ENCODE results near the gene GBA2. TPM values are rescaled to one million over a fixed set of nuclear protein-coding genes. Genes with fewer than 3 reads are reported as not detected.

Gene GBA2
- total and polyA plus RNA-seq, 8 donors: 26.5 to 210 (median 56.6) TPM

GRCh38 chr9:35729101-35729500 lies 19.9 kb downstream of the GBA2 start:
- H3K9me3 ChIP-seq: no peaks in the 10 kb centered on the region
- H3K4me3 ChIP-seq: peak overlapping the region; percentile 53 to 88 (median 77)
- peaks cover 16 to 26% (median 25%) of the 10 kb centered on the region in 4 donors for H3K36me3 ChIP-seq
- peaks cover 59 to 75% (median 68%) of the 10 kb centered on the region in 4 donors for H3K4me1 ChIP-seq
- DNase-seq: peak in 1 of 2 donors; percentile 25
- intact Hi-C loops (cut with DNase I; ENCODE audit: low total_unique reads): no loop called here
- no peaks in the 10 kb centered on the region for H3K27me3 ChIP-seq
- peak overlapping the region; percentile 41 to 100 (median 98) for H3K27ac ChIP-seq
- WGBS, 5 donors: 43 to 65% (median 55%) methylated on average over 3 of the region's 3 CpGs
- TF ChIP-seq CTCF (IDR thresholded peaks at IDR 0.05) (no peak), POLR2AphosphoS5 (IDR thresholded peaks at IDR 0.05) (no peak), EP300 (IDR thresholded peaks at IDR 0.05) (no peak), POLR2A (IDR thresholded peaks at IDR 0.05) (no peak)

GRCh38 chr9:35728041-35728971 lies 20.7 kb downstream of the GBA2 start:
- peaks cover 51 to 67% (median 60%) of the 10 kb centered on the region in 4 donors for H3K4me1 ChIP-seq
- H3K36me3 ChIP-seq: peaks cover 24 to 34% (median 29%) of the 10 kb centered on the region in 4 donors
- no peaks in the 10 kb centered on the region for H3K9me3 ChIP-seq
- intact Hi-C loops (cut with DNase I; ENCODE audit: low total_unique reads): no loop called here
- peak; percentile 49 to 86 for DNase-seq
- 12 to 22% (median 19%) methylated on average over 10 of the region's 10 CpGs for WGBS, 5 donors
- peak overlapping the region; percentile 37 to 100 (median 98) for H3K27ac ChIP-seq
- no peaks in the 10 kb centered on the region for H3K27me3 ChIP-seq
- peak overlapping the region; percentile 53 to 88 (median 77) for H3K4me3 ChIP-seq
- no peak for TF ChIP-seq CTCF (IDR thresholded peaks at IDR 0.05)
- peak in 2 of 4 donors; percentile 30 to 44 for TF ChIP-seq POLR2A (IDR thresholded peaks at IDR 0.05)
- peak; percentile 65 to 87 (median 85) for TF ChIP-seq POLR2AphosphoS5 (IDR thresholded peaks at IDR 0.05)
- peak; percentile 57 for TF ChIP-seq EP300 (IDR thresholded peaks at IDR 0.05)

- peak overlapping the region; percentile 8 to 100 (median 98) for H3K27ac ChIP-seq
- DNase-seq: peak in 1 of 2 donors; percentile 20
- no peak for TF ChIP-seq POLR2A (IDR thresholded peaks at IDR 0.05)
- TF ChIP-seq EP300 (IDR thresholded peaks at IDR 0.05): no peak
- TF ChIP-seq POLR2AphosphoS5 (IDR thresholded peaks at IDR 0.05): no peak
- no peak for TF ChIP-seq CTCF (IDR thresholded peaks at IDR 0.05)
- no peaks in the 10 kb centered on the region for H3K27me3 ChIP-seq
- no peaks in the 10 kb centered on the region for H3K9me3 ChIP-seq
- H3K36me3 ChIP-seq: peaks cover 31 to 40% (median 36%) of the 10 kb centered on the region in 4 donors
- H3K4me1 ChIP-seq: peaks cover 45 to 63% (median 55%) of the 10 kb centered on the region in 4 donors
- peak overlapping the region; percentile 53 to 88 (median 77) for H3K4me3 ChIP-seq
- intact Hi-C loops (cut with DNase I; ENCODE audit: low total_unique reads): no loop called here
- 18 to 59% (median 45%) methylated on average over 5 of the region's 5 CpGs for WGBS, 5 donors
Observed at GRCh38 chr9:35727676-35728040, 21.4 kb downstream of the GBA2 start.

- WGBS, 5 donors: 31 to 45% (median 41%) methylated on average over 3 of the region's 3 CpGs
- no peaks in the 10 kb centered on the region for H3K27me3 ChIP-seq
- peaks cover 45 to 63% (median 55%) of the 10 kb centered on the region in 4 donors for H3K4me1 ChIP-seq
- intact Hi-C loops (cut with DNase I; ENCODE audit: low total_unique reads): no loop called here
- peak in 1 of 2 donors; percentile 79 for DNase-seq
- H3K4me3 ChIP-seq: peak overlapping the region; percentile 53 to 88 (median 77)
- TF ChIP-seq POLR2A (IDR thresholded peaks at IDR 0.05): no peak
- no peak for TF ChIP-seq EP300 (IDR thresholded peaks at IDR 0.05)
- no peak for TF ChIP-seq CTCF (IDR thresholded peaks at IDR 0.05)
- no peak for TF ChIP-seq POLR2AphosphoS5 (IDR thresholded peaks at IDR 0.05)
- peak overlapping the region in 4 of 5 donors; percentile 98 to 100 (median 98) for H3K27ac ChIP-seq
- peaks cover 38 to 48% (median 43%) of the 10 kb centered on the region in 4 donors for H3K36me3 ChIP-seq
- no peaks in the 10 kb centered on the region for H3K9me3 ChIP-seq
Observed at GRCh38 chr9:35726931-35727330, 22.1 kb downstream of the GBA2 start.
